T-cell (primary cell): ENCODE measurements around the gene TMEM242. TPM values are rescaled to one million over a fixed set of nuclear protein-coding genes. Genes with fewer than 3 reads are reported as not detected.

Experiments
- ATAC-seq, 4 experiments: fragments of 200-7000 bp in 3 of 4; fragments of 150-1000 bp in 1 of 4; cut with Tn5 transposase; replicated peaks in 1 of 4; 1 replicate in 3 of 4; 2 replicates in 1 of 4; pipeline ENCODE4 v1.10.0; 2021; ENCODE audit warnings: moderate library complexity in 3 of 4, mild to moderate bottlenecking in 2 of 4, moderate number of reproducible peaks in 1 of 4
- CTCF ChIA-PET, 2 donors: fragments of 300-600 bp; sonication (Branson Sonifier 250); formaldehyde crosslinking; loops; one replicate each; lab custom pipeline; 2022; ENCODE audit warnings: antibody characterized with exemption in 2 of 2; lab: Charles Lee
- POLR2A ChIA-PET, 2 donors: fragments of 300-600 bp; sonication (Branson Sonifier 250); formaldehyde crosslinking; loops; one replicate each; lab custom pipeline; 2022; ENCODE audit warnings: antibody characterized with exemption in 2 of 2; lab: Charles Lee
- DNase-seq, 35 experiments: peaks; one replicate each; pipeline versions ENCODE4 v3.0.0 to v3.0.0-alpha.2; 2013 to 2023
- H3K27ac ChIP-seq: one replicate; pipeline ENCODE4 v1.5.1; 2013; ENCODE audit warnings: low read length
- H3K27me3 ChIP-seq, 2 experiments: replicated peaks in 1 of 2; 1 replicate in 1 of 2; 2 replicates in 1 of 2; pipeline versions ENCODE4 v1.6.1 to v1.7.0; 2013; ENCODE audit warnings: low read length in 1 of 2, mixed read lengths in 1 of 2; ENCODE audit not compliant: control insufficient read depth in 2 of 2, insufficient read depth in 2 of 2; ENCODE audit errors: extremely low read depth in 1 of 2
- H3K36me3 ChIP-seq, 2 donors: 1 replicate in 1 of 2; 2 replicates in 1 of 2; pipeline versions ENCODE4 v1.6.1 to v1.7.0; 2013; ENCODE audit warnings: low read length in 1 of 2; ENCODE audit not compliant: control insufficient read depth in 2 of 2, insufficient read depth in 1 of 2; ENCODE audit errors: extremely low read depth in 1 of 2
- H3K4me1 ChIP-seq, 2 experiments: 1 replicate in 1 of 2; 2 replicates in 1 of 2; pipeline versions ENCODE4 v1.6.1 to v1.7.0; 2013; ENCODE audit warnings: low read length in 2 of 2, mixed read lengths in 1 of 2; ENCODE audit not compliant: insufficient read depth in 2 of 2, control insufficient read depth in 1 of 2; ENCODE audit errors: extremely low read depth in 1 of 2
- H3K4me3 ChIP-seq, 2 donors: 1 replicate in 1 of 2; 2 replicates in 1 of 2; pipeline versions ENCODE4 v1.5.1 to v1.7.0; 2013; ENCODE audit warnings: mild to moderate bottlenecking in 2 of 2, low read length in 1 of 2, moderate library complexity in 1 of 2; ENCODE audit not compliant: control insufficient read depth in 1 of 2; ENCODE audit errors: extremely low read depth in 1 of 2
- H3K9me3 ChIP-seq: 2 replicates; pipeline ENCODE4 v1.7.0; 2013
- H3K27ac Mint-ChIP-seq, 2 donors: one replicate each; pipeline ENCODE4 v1.8.0; 2020 to 2021; ENCODE audit warnings: mild to moderate bottlenecking in 2 of 2, mixed read lengths in 2 of 2
- H3K27me3 Mint-ChIP-seq, 2 donors: one replicate each; pipeline ENCODE4 v1.8.0; 2021 to 2022; ENCODE audit warnings: mixed read lengths in 2 of 2
- H3K36me3 Mint-ChIP-seq: one replicate; pipeline ENCODE4 v1.8.0; 2021; ENCODE audit warnings: mixed read lengths
- H3K4me1 Mint-ChIP-seq, 3 donors: one replicate each; pipeline ENCODE4 v1.8.0; 2020 to 2022; ENCODE audit warnings: mixed read lengths in 3 of 3, mild to moderate bottlenecking in 1 of 3
- H3K4me3 Mint-ChIP-seq, 3 donors: one replicate each; pipeline ENCODE4 v1.8.0; 2020 to 2022; ENCODE audit warnings: mild to moderate bottlenecking in 3 of 3, mixed read lengths in 3 of 3, moderate library complexity in 3 of 3
- H3K9me3 Mint-ChIP-seq, 3 donors: one replicate each; pipeline ENCODE4 v1.8.0; 2020 to 2022; ENCODE audit warnings: mixed read lengths in 3 of 3
- WGBS: methylation state at CpG from one replicate; pipeline ENCODE4 v1.1.5; 2013; ENCODE audit warnings: missing lambda C conversion rate; ENCODE audit not compliant: insufficient coverage; 5-methylcytosine and 5-hydroxymethylcytosine counted together
- total RNA-seq, 35 experiments: library from RNA in 6 of 35; stranded (reverse) in 6 of 35; fragments of 120-200 nt in 1 of 35; gene quantifications; one replicate each; pipeline versions ENCODE4 v1.2.1 to v1.2.4 and lab custom pipeline; 2013 to 2026

The TMEM242 gene
- total RNA-seq, 5 donors from 2014 or later (not counting 1 experiment from before 2014, with no cell fraction given), result 10.3 to 17.9 (median 12.9) TPM

DNA sequence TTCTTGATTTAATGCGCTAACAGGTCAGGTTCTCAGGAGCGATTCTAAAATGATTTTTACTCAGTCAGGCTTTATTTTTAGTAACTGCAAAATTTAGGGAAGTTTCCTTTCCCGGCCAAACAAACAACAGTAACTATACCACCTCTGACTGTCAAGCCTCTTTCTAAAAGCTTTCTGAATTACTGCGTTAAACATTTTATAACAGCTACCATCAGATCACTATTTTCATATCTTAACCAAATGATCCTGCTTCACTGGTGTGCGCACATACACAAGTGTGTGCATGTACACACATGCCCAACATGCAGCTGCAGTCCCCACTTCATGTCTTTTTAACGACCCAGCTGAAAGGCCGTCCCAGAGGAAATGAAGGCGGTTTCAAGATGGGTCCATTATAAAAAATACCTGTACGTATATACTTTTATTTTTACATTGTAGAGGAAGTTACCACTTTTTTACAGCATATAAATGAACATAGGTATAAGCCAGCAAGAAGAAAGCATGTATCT lies 25.0 kb downstream of the TMEM242 start:
- ChIA-PET POLR2A (no interaction called here), CTCF (no interaction called here)
- 83% methylated on average over 2 of the region's 9 CpGs for WGBS

DNA sequence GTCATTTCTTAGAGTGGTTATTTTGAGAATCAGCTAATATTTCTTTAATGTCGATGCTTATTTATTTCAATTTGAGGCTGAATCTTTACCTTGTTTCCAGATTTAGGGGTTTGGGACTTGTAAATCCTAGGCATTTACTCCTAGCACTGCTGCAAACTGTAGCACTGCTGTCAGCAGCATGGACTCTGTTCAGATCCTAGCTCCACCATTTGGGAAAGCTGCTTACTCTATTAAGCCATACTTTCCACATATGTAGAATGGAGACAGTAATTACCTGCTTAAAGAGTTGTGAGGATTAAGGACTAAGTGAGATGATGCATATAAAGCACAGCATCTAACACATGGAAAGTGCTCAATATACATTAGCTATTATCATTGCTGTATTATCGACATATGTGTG lies 28.7 kb downstream of the TMEM242 start:
- POLR2A ChIA-PET, result no interaction called here
- H3K36me3 ChIP-seq, result peaks cover 3 to 13% of the 10 kb centered on the region in 2 donors
- H3K27me3 ChIP-seq, result no peaks in the 10 kb centered on the region
- no CpG with 5 or more reads among the region's 2 CpGs for WGBS
- CTCF ChIA-PET, result interaction anchor here in 1 of 2 donors (1.4 kb wide), 1 partner anchor 13 kb away, joined by 3 read pairs; no protein-coding TSS in a partner anchor
- H3K4me1 ChIP-seq, result peaks cover 0 to 5% of the 10 kb centered on the region in 2 experiments
- Mint-ChIP-seq H3K27me3 (no peaks in the 10 kb centered on the region), H3K36me3 (peaks cover 40% of the 10 kb centered on the region), H3K4me1 (peaks cover 11 to 17% (median 11%) of the 10 kb centered on the region in 3 donors), H3K9me3 (no peaks in the 10 kb centered on the region), H3K4me3 (no peak overlapping the region), H3K27ac (no peak overlapping the region)
- H3K27ac ChIP-seq, result no peak overlapping the region
- ATAC-seq, result no peak
- no peak overlapping the region for H3K4me3 ChIP-seq
- DNase-seq, result no peak
- no peaks in the 10 kb centered on the region for H3K9me3 ChIP-seq

More for the DNA sequence above, 25.0 kb downstream of the TMEM242 start:
- DNase-seq (no peak), ATAC-seq (no peak)
- Histone ChIP-seq H3K36me3 (no peaks in the 10 kb centered on the region), H3K27me3 (no peaks in the 10 kb centered on the region), H3K9me3 (no peaks in the 10 kb centered on the region), H3K4me3 (no peak overlapping the region), H3K4me1 (no peaks in the 10 kb centered on the region), H3K27ac (no peak overlapping the region)
- H3K4me3 Mint-ChIP-seq, result no peak overlapping the region
- H3K27ac Mint-ChIP-seq, result no peak overlapping the region
- H3K36me3 Mint-ChIP-seq, result peaks cover 32% of the 10 kb centered on the region
- no peaks in the 10 kb centered on the region for H3K9me3 Mint-ChIP-seq
- peaks cover 6 to 11% (median 10%) of the 10 kb centered on the region in 3 donors for H3K4me1 Mint-ChIP-seq
- H3K27me3 Mint-ChIP-seq, result no peaks in the 10 kb centered on the region

DNA sequence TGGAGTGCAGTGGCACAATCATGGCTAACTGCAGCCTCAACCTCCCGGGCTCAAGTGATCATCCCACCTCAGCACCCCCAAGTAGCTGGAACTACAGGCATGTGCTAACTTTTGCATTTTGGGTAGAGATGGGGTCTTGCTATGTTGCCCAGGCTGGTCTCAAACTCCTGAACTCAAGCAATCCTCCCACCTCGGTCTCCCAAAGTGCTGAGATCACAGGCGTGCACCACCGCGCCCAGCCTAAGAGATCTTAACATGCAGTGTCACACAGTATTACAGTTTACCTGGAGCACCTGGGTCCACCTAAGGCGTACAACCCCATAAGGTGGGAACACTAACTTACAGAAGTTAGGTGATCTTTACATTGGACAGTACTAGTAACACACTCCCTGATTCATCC lies 29.5 kb downstream of the TMEM242 start:
- Mint-ChIP-seq H3K27me3 (no peaks in the 10 kb centered on the region), H3K36me3 (peaks cover 33% of the 10 kb centered on the region), H3K4me3 (no peak overlapping the region), H3K27ac (no peak overlapping the region), H3K9me3 (no peaks in the 10 kb centered on the region), H3K4me1 (peaks cover 11 to 17% (median 11%) of the 10 kb centered on the region in 3 donors)
- Histone ChIP-seq H3K4me1 (peaks cover 0 to 5% of the 10 kb centered on the region in 2 experiments), H3K36me3 (peaks cover 3 to 14% of the 10 kb centered on the region in 2 donors), H3K4me3 (no peak overlapping the region), H3K9me3 (no peaks in the 10 kb centered on the region), H3K27ac (no peak overlapping the region), H3K27me3 (no peaks in the 10 kb centered on the region)
- WGBS, result 100% methylated on average over 5 of the region's 6 CpGs
- POLR2A ChIA-PET, result no interaction called here
- no peak for DNase-seq
- CTCF ChIA-PET, result interaction anchor here in 1 of 2 donors (0.7 kb wide), 1 partner anchor 52 kb away, joined by 4 read pairs; no protein-coding TSS in a partner anchor
- no peak for ATAC-seq

DNA sequence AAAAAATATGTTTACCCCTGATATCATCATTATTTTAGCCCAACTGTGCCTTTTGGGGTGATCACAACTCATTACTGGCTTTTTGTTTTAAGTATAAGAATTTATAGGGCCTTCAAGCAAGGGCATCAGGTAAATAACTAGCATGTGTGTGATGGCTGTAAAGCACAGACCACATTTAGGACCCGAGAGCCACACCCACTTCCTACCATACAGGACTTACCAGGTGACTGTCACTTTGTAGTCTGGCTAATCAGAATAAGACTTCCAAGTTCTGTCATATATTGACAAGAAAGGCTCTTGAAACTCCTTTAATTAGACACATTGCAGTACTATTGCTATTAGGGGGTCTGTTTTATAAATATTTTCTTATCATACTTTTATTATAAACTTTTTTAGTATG lies 31.1 kb downstream of the TMEM242 start:
- Mint-ChIP-seq H3K27ac (no peak overlapping the region), H3K4me1 (peaks cover 11 to 15% (median 11%) of the 10 kb centered on the region in 3 donors), H3K9me3 (no peaks in the 10 kb centered on the region), H3K36me3 (peaks cover 33% of the 10 kb centered on the region), H3K27me3 (no peaks in the 10 kb centered on the region), H3K4me3 (no peak overlapping the region)
- peak in 2 of 4 experiments; percentile 20 to 44 for ATAC-seq
- H3K9me3 ChIP-seq, result no peaks in the 10 kb centered on the region
- peaks cover 13 to 18% of the 10 kb centered on the region in 2 donors for H3K36me3 ChIP-seq
- no peak overlapping the region for H3K4me3 ChIP-seq
- no peaks in the 10 kb centered on the region for H3K27me3 ChIP-seq
- peaks cover 0 to 5% of the 10 kb centered on the region in 2 experiments for H3K4me1 ChIP-seq
- no peak for DNase-seq
- ChIA-PET CTCF (no interaction called here), POLR2A (no interaction called here)
- WGBS, result no CpG with 5 or more reads among the region's 1 CpG
- no peak overlapping the region for H3K27ac ChIP-seq

DNA sequence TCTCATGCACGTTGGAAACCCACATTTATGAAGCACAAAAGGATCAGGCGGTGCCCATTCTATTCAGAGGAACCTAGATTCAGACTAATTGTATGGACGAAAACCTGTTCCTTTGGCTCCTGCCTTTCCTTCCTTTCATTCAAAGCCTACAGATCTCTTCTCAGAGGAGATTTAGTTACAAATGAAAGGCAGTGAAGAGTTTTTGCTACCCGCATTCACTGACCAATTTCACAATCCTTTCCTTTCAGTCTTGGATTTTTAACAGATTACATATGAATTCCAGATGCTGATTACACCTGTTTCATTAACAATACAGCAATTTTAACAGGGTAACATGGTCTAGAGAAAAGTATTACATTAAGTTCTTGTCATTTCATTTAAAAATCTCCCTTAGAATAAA lies 32.0 kb downstream of the TMEM242 start:
- Histone ChIP-seq H3K4me1 (peaks cover 0 to 5% of the 10 kb centered on the region in 2 experiments), H3K4me3 (no peak overlapping the region), H3K27ac (no peak overlapping the region), H3K27me3 (no peaks in the 10 kb centered on the region), H3K9me3 (no peaks in the 10 kb centered on the region), H3K36me3 (peaks cover 13 to 18% of the 10 kb centered on the region in 2 donors)
- H3K9me3 Mint-ChIP-seq, result no peaks in the 10 kb centered on the region
- H3K4me1 Mint-ChIP-seq, result peaks cover 11 to 15% (median 11%) of the 10 kb centered on the region in 3 donors
- ChIA-PET POLR2A (no interaction called here), CTCF (no interaction called here)
- DNase-seq, result no peak
- no peaks in the 10 kb centered on the region for H3K27me3 Mint-ChIP-seq
- no peak overlapping the region for H3K4me3 Mint-ChIP-seq
- ATAC-seq, result no peak
- 88% methylated on average over 2 of the region's 4 CpGs for WGBS
- H3K36me3 Mint-ChIP-seq, result peaks cover 33% of the 10 kb centered on the region
- H3K27ac Mint-ChIP-seq, result no peak overlapping the region

DNA sequence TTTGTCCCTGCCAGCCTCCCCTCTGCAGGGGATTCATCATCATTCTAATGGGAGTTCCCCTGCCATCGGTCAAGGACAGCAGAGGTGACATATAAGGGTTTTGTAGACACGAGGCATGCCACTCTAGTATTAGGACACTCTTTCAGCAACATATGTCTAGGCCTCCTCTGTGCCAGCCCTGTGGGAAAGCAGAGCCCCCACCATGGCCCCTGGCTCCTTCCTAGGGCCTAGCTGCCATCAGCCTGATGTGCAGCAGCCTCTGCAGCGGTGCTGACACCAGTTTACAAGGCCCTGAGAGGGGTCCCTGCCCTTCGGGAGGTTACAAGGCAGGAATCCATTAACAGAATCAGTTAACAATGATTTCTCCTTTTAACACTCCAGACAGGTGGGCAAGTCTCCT lies 32.5 kb downstream of the TMEM242 start:
- CTCF ChIA-PET, result no interaction called here
- no peak overlapping the region for H3K4me3 ChIP-seq
- POLR2A ChIA-PET, result no interaction called here
- H3K4me1 Mint-ChIP-seq, result peaks cover 11 to 15% (median 11%) of the 10 kb centered on the region in 3 donors
- H3K4me1 ChIP-seq, result peaks cover 0 to 5% of the 10 kb centered on the region in 2 experiments
- no peak overlapping the region for H3K27ac ChIP-seq
- H3K36me3 Mint-ChIP-seq, result peaks cover 33% of the 10 kb centered on the region
- no peak for ATAC-seq
- H3K27ac Mint-ChIP-seq, result no peak overlapping the region
- H3K36me3 ChIP-seq, result peaks cover 13 to 18% of the 10 kb centered on the region in 2 donors
- no peaks in the 10 kb centered on the region for H3K9me3 ChIP-seq
- H3K9me3 Mint-ChIP-seq, result no peaks in the 10 kb centered on the region
- no peak overlapping the region for H3K4me3 Mint-ChIP-seq
- DNase-seq, result no peak
- WGBS, result 89% methylated on average over 3 of the region's 4 CpGs
- H3K27me3 ChIP-seq, result no peaks in the 10 kb centered on the region
- no peaks in the 10 kb centered on the region for H3K27me3 Mint-ChIP-seq
